Endothelial cell (in vitro differentiated cells): Measurements from ENCODE around the gene TMEM132C. TPM values are rescaled to one million over a fixed set of nuclear protein-coding genes. Genes with fewer than 3 reads are reported as not detected.

ENCODE experiments used
- DNase-seq: peaks from one replicate; pipeline ENCODE4 v3.0.0; 2021; ENCODE audit warnings: low spot score
- H3K27ac Mint-ChIP-seq: one replicate; pipeline ENCODE4 v1.8.0; 2021; ENCODE audit warnings: mixed read lengths, inconsistent platforms; ENCODE audit not compliant: unreplicated experiment
- H3K27me3 Mint-ChIP-seq: one replicate; pipeline ENCODE4 v1.8.0; 2021; ENCODE audit warnings: mild to moderate bottlenecking, moderate library complexity, mixed read lengths, inconsistent platforms; ENCODE audit not compliant: unreplicated experiment
- H3K36me3 Mint-ChIP-seq: one replicate; pipeline ENCODE4 v1.8.0; 2021; ENCODE audit warnings: mild to moderate bottlenecking, low read depth, mixed read lengths, inconsistent platforms; ENCODE audit not compliant: unreplicated experiment
- H3K4me1 Mint-ChIP-seq: one replicate; pipeline ENCODE4 v1.8.0; 2021; ENCODE audit warnings: mild to moderate bottlenecking, mixed read lengths, inconsistent platforms; ENCODE audit not compliant: unreplicated experiment
- H3K4me3 Mint-ChIP-seq: one replicate; pipeline ENCODE4 v1.8.0; 2021; ENCODE audit warnings: mild to moderate bottlenecking, mixed read lengths, inconsistent platforms; ENCODE audit not compliant: unreplicated experiment
- H3K9me3 Mint-ChIP-seq: one replicate; pipeline ENCODE4 v1.8.0; 2021; ENCODE audit warnings: mixed read lengths, inconsistent platforms; ENCODE audit not compliant: unreplicated experiment
- total RNA-seq: library from RNA; stranded (reverse); fragmentation: NEBNext Ultra II Directional; extraction: Animal tissue kit (Norgen Biotek cat#: 25700); gene quantifications from one replicate; pipeline ENCODE4 v1.2.1, GENCODE V29; 2021; ENCODE audit not compliant: unreplicated experiment
- TF ChIP-seq, protein P1 (sequence below): fragments of 200-600 bp; sonication (generic); IDR thresholded peaks from one replicate; pipeline ENCODE4 v1.5.0; 2021; ENCODE audit warnings: antibody characterized with exemption; ENCODE audit not compliant: unreplicated experiment

The TMEM132C gene
- total RNA-seq, 1 donor from 2014 or later: not detected

DNA sequence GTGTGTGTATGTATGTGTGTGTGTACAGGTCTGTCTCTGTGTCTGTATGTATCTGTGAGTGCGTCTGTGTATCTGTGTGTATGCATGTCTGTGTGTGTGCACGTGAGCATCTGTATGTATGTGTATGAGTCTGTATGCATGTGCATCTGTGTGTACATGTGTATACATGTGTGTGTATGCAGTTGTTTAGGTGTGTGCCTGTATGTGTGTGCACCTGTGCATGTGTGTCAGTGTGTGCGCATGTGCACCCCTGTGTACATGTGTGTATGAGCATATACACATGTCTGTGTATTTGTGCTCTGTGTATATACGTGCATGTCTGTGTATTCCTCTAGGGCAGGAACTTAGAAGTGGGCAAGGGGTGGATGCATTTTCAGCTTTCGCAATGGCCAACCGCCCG, 116.0 kb downstream of the TMEM132C start:
- peaks cover 8% of the 10 kb centered on the region for H3K27me3 Mint-ChIP-seq
- no peak for DNase-seq
- H3K4me1 Mint-ChIP-seq: no peaks in the 10 kb centered on the region
- TF ChIP-seq, protein P1, sequence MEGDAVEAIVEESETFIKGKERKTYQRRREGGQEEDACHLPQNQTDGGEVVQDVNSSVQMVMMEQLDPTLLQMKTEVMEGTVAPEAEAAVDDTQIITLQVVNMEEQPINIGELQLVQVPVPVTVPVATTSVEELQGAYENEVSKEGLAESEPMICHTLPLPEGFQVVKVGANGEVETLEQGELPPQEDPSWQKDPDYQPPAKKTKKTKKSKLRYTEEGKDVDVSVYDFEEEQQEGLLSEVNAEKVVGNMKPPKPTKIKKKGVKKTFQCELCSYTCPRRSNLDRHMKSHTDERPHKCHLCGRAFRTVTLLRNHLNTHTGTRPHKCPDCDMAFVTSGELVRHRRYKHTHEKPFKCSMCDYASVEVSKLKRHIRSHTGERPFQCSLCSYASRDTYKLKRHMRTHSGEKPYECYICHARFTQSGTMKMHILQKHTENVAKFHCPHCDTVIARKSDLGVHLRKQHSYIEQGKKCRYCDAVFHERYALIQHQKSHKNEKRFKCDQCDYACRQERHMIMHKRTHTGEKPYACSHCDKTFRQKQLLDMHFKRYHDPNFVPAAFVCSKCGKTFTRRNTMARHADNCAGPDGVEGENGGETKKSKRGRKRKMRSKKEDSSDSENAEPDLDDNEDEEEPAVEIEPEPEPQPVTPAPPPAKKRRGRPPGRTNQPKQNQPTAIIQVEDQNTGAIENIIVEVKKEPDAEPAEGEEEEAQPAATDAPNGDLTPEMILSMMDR: no peak
- no peak overlapping the region for H3K27ac Mint-ChIP-seq
- H3K36me3 Mint-ChIP-seq: peaks cover 15% of the 10 kb centered on the region
- H3K4me3 Mint-ChIP-seq: no peak overlapping the region
- H3K9me3 Mint-ChIP-seq: peaks cover 33% of the 10 kb centered on the region

DNA sequence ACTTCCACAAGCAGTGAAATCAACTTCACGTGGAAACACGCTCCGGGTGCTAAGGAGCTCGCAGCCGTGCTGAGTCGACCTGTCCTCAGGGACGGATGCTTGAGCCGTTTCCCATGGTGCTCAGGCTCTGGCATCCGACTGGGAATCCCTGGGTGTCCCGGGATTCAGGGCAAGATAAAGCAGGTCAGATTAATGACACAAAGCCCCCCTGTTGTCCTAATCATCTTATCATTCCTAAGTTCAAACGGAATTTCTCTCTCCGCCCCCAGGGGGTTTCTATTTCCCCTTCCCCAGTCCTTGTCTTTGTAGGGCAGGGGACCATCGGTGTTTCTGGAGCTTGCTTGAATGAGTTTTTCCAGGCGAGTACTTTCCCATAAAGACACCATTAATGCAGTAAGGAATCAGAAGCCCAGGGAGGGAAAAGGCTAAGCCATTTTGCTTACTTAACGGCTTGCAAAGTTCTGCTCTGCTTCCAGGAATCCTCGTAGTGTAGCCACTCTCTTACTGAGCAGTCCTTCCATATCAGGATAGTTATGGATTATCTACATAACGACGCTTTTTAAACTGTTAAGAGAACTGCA, 116.5 kb downstream of the TMEM132C start:
- peaks cover 11% of the 10 kb centered on the region for H3K27me3 Mint-ChIP-seq
- H3K4me3 Mint-ChIP-seq: no peak overlapping the region
- no peak overlapping the region for H3K27ac Mint-ChIP-seq
- H3K36me3 Mint-ChIP-seq: peaks cover 15% of the 10 kb centered on the region
- DNase-seq: no peak
- TF ChIP-seq, protein P1: no peak
- H3K4me1 Mint-ChIP-seq: no peaks in the 10 kb centered on the region
- H3K9me3 Mint-ChIP-seq: peaks cover 31% of the 10 kb centered on the region

GRCh38 chr12:128385736-128386135, 118.8 kb downstream of the TMEM132C start:
- Mint-ChIP-seq H3K27me3 (peaks cover 17% of the 10 kb centered on the region), H3K27ac (no peak overlapping the region), H3K4me3 (no peak overlapping the region), H3K4me1 (no peaks in the 10 kb centered on the region), H3K9me3 (peaks cover 34% of the 10 kb centered on the region), H3K36me3 (peaks cover 16% of the 10 kb centered on the region)
- no peak for DNase-seq
- TF ChIP-seq, protein P1: no peak

- peaks cover 42% of the 10 kb centered on the region for H3K9me3 Mint-ChIP-seq
- H3K36me3 Mint-ChIP-seq: peaks cover 24% of the 10 kb centered on the region
- peaks cover 19% of the 10 kb centered on the region for H3K27me3 Mint-ChIP-seq
Measured at GRCh38 chr12:128387811-128388422, 120.9 kb downstream of the TMEM132C start.

More at GRCh38 chr12:128387811-128388422, 120.9 kb downstream of the TMEM132C start:
- Mint-ChIP-seq H3K4me3 (no peak overlapping the region), H3K4me1 (no peaks in the 10 kb centered on the region), H3K27ac (no peak overlapping the region)
- TF ChIP-seq, protein P1: no peak
- no peak for DNase-seq
